HG02852 (cell line): ENCODE data around the gene MSANTD1.
"Not testable (repeated sequence)": the region's sequence is repeated elsewhere in the genome, so short reads cannot be mapped to it uniquely, and the experiment has no call there.

Experiments
- ATAC-seq: cut with Tn5 transposase; IDR thresholded peaks from one replicate; pipeline ENCODE4 v1.9.1; 2021; ENCODE audit warnings: mild to moderate bottlenecking, moderate library complexity; ENCODE audit not compliant: unreplicated experiment

The MSANTD1 gene

GRCh38 chr4:3299976-3300671 is 51.2 kb downstream of the MSANTD1 start:
- no peak for ATAC-seq

- ATAC-seq, result not testable (repeated sequence)
Observed at GRCh38 chr4:3300882-3301281, 51.9 kb downstream of the MSANTD1 start.

DNA sequence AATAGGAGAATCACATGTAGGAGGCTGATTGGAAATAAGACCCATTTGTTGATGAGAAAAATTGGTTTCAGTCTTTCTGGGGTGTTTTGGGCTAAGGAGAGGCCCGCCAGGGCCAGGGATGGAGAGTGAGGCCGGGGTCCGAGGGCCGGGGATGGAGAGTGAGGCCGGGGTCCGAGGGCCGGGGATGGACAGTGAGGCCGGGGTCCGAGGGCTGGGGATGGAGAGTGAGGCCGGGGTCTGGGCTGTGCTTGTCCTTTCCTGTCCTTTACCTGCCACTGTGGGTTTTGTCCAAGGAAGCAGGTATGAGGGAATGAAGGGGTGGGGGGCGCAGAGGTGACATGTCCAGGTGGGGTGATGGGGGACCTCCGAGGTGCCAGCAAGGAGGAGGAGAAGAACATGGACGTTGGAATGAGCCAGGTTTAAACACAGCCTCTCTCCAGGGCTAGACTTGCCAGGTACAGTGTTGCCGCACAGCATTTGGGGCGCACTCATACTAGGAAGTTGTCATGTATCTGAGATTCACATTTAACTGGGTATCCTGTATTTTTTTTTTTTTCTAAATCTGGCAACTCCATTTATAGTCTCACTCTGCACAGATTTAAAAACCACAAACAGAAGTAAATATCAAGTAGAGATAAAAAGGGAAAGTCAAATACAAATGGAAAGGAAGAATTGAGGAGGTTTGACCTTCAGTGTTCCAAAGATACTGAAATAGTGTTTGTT is 52.7 kb downstream of the MSANTD1 start:
- ATAC-seq, result no peak

- no peak for ATAC-seq
Observed at GRCh38 chr4:3302173-3302785, 53.3 kb downstream of the MSANTD1 start.

- no peak for ATAC-seq
Observed at GRCh38 chr4:3302786-3303564, 54.0 kb downstream of the MSANTD1 start.

DNA sequence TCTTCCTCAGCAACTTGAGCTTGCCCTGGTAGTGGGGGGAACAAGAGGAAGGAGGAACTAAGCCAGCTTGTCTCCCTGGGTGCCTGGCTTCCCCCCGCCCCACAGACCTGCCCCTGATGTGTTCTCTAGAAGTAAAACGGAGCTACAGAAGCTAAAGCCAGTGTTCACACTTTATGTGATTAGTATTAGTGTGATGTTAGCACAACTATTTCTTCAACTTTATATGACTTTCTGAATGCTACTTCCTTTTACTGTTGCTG is 54.5 kb downstream of the MSANTD1 start:
- no peak for ATAC-seq

GRCh38 chr4:3303923-3304710 is 55.2 kb downstream of the MSANTD1 start:
- ATAC-seq, result no peak

GRCh38 chr4:3304831-3305609 is 56.1 kb downstream of the MSANTD1 start:
- no peak for ATAC-seq

GRCh38 chr4:3305610-3306371 is 56.8 kb downstream of the MSANTD1 start:
- ATAC-seq, result no peak
